Astrocyte of the hippocampus (primary cell): ENCODE measurements around the gene FOXJ2.
"Not testable (repeated sequence)": the region's sequence is repeated elsewhere in the genome, so short reads cannot be mapped to it uniquely, and the experiment has no call there.

ENCODE experiments used
- DNase-seq: peaks from one replicate; pipeline ENCODE4 v3.0.0; 2011; ENCODE audit warnings: low read depth, low spot score

FOXJ2 gene

GRCh38 chr12:8028267-8028666 is 4.2 kb upstream of the FOXJ2 start:
- DNase-seq, result no peak

GRCh38 chr12:8030189-8030588 is 2.3 kb upstream of the FOXJ2 start:
- no peak for DNase-seq

GRCh38 chr12:8031017-8031416 is 1.5 kb upstream of the FOXJ2 start:
- not testable (repeated sequence) for DNase-seq

- no peak for DNase-seq
Measured at GRCh38 chr12:8031872-8032241, 659 bp upstream of the FOXJ2 start.

- peak; percentile 58 for DNase-seq
Measured at GRCh38 chr12:8033153-8034044, 883 bp downstream of the FOXJ2 start.

GRCh38 chr12:8034802-8035201 is 2.3 kb downstream of the FOXJ2 start:
- peak; percentile 6 for DNase-seq

- DNase-seq, result no peak
Measured at GRCh38 chr12:8035440-8036010, 3.0 kb downstream of the FOXJ2 start.

GRCh38 chr12:8036346-8036745 is 3.8 kb downstream of the FOXJ2 start:
- DNase-seq, result peak; percentile 61

- no peak for DNase-seq
Measured at GRCh38 chr12:8037046-8037663, 4.6 kb downstream of the FOXJ2 start.

- no peak for DNase-seq
Measured at GRCh38 chr12:8037947-8038346, 5.4 kb downstream of the FOXJ2 start.

GRCh38 chr12:8038659-8039114 is 6.2 kb downstream of the FOXJ2 start:
- peak; percentile 77 for DNase-seq

GRCh38 chr12:8040791-8041190 is 8.3 kb downstream of the FOXJ2 start:
- no peak for DNase-seq

GRCh38 chr12:8045952-8046944 is 13.7 kb downstream of the FOXJ2 start:
- DNase-seq, result peak; percentile 87

- no peak for DNase-seq
Measured at GRCh38 chr12:8047842-8048241, 15.3 kb downstream of the FOXJ2 start.

GRCh38 chr12:8048906-8049305 is 16.4 kb downstream of the FOXJ2 start:
- DNase-seq, result no peak

- no peak for DNase-seq
Measured at GRCh38 chr12:8050600-8051250, 18.2 kb downstream of the FOXJ2 start.

GRCh38 chr12:8052679-8053078 is 20.2 kb downstream of the FOXJ2 start:
- no peak for DNase-seq

GRCh38 chr12:8054816-8055215 is 22.3 kb downstream of the FOXJ2 start:
- DNase-seq, result no peak

- DNase-seq, result no peak
Measured at GRCh38 chr12:8057306-8057705, 24.8 kb downstream of the FOXJ2 start.

- DNase-seq, result no peak
Measured at GRCh38 chr12:8057839-8058238, 25.3 kb downstream of the FOXJ2 start.

GRCh38 chr12:8058506-8058905 is 26.0 kb downstream of the FOXJ2 start:
- no peak for DNase-seq
